ENCODE measurements around the gene CENPO. TPM values are rescaled to one million over a fixed set of nuclear protein-coding genes. Genes with fewer than 3 reads are reported as not detected.

Gene CENPO
- total RNA-seq, 1 experiment from 2014 or later: 54.8 TPM

GRCh38 chr2:24827321-24828237, 34.4 kb downstream of the CENPO start:
- H3K27me3 ChIP-seq (replicated peaks; ENCODE audit: control insufficient read depth, insufficient read depth, low read length): no peaks in the 10 kb centered on the region
- CTCF ChIA-PET: interaction anchor here (0.5 to 2.9 kb wide), 13 partner anchors 9 to 601 kb away, joined by 3 to 37 read pairs (median 4); partner anchors contain the start of genes CENPO and PTRHD1
- POLR2A ChIA-PET: interaction anchor here (0.5 to 1.1 kb wide), 2 partner anchors 35 to 906 kb away, joined by 3 to 4 read pairs; partner anchors contain the start of genes CENPO and PTRHD1
- peaks cover 64% of the 10 kb centered on the region for H3K36me3 Mint-ChIP-seq (ENCODE audit: insufficient read depth, unreplicated experiment)
- no peaks in the 10 kb centered on the region for H3K9me3 Mint-ChIP-seq (ENCODE audit: unreplicated experiment)
- H3K36me3 ChIP-seq (ENCODE audit: control insufficient read depth, insufficient read depth, low read length): no peaks in the 10 kb centered on the region; the same call in 1 of the 2 replicates
- peak overlapping the region; percentile 22 for H3K27ac Mint-ChIP-seq (ENCODE audit: unreplicated experiment)
- no peaks in the 10 kb centered on the region for H3K9me3 ChIP-seq
- H3K4me1 ChIP-seq: no peaks in the 10 kb centered on the region
- TF ChIP-seq, protein P1, sequence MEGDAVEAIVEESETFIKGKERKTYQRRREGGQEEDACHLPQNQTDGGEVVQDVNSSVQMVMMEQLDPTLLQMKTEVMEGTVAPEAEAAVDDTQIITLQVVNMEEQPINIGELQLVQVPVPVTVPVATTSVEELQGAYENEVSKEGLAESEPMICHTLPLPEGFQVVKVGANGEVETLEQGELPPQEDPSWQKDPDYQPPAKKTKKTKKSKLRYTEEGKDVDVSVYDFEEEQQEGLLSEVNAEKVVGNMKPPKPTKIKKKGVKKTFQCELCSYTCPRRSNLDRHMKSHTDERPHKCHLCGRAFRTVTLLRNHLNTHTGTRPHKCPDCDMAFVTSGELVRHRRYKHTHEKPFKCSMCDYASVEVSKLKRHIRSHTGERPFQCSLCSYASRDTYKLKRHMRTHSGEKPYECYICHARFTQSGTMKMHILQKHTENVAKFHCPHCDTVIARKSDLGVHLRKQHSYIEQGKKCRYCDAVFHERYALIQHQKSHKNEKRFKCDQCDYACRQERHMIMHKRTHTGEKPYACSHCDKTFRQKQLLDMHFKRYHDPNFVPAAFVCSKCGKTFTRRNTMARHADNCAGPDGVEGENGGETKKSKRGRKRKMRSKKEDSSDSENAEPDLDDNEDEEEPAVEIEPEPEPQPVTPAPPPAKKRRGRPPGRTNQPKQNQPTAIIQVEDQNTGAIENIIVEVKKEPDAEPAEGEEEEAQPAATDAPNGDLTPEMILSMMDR (IDR thresholded peaks at IDR 0.05; ENCODE audit: insufficient read depth in 1 of 2, low read depth in 1 of 2, low read length in 1 of 2, severe bottlenecking in 1 of 2, unreplicated experiment in 1 of 2): peak; percentile 89 to 94
- no peak overlapping the region for H3K4me3 Mint-ChIP-seq (ENCODE audit: unreplicated experiment)
- H3K4me1 Mint-ChIP-seq (ENCODE audit: low read depth, unreplicated experiment): peaks cover 8% of the 10 kb centered on the region
- BruUV-seq (replicated peaks): no TSS peak
- H3K27me3 Mint-ChIP-seq (ENCODE audit: insufficient read depth, unreplicated experiment): no peaks in the 10 kb centered on the region
- DNase-seq: peak; percentile 85 to 86
- intact Hi-C loops (cut with micrococcal nuclease; ENCODE audit: unreplicated experiment): loop anchor here (1.0 to 5.0 kb wide), 5 partner anchors 34 to 417 kb away; partner anchors contain the start of genes CENPO and PTRHD1
- no peak overlapping the region for H3K4me3 ChIP-seq (ENCODE audit: low read depth, low read length)

- ChIA-PET CTCF (interaction anchor here (0.5 to 2.9 kb wide), 13 partner anchors 10 to 602 kb away, joined by 3 to 37 read pairs (median 4); partner anchors contain the start of genes CENPO and PTRHD1), POLR2A (interaction anchor here (0.6 to 1.1 kb wide), 2 partner anchors 35 to 529 kb away, joined by 3 to 4 read pairs; partner anchors contain the start of genes CENPO and PTRHD1)
- no peaks in the 10 kb centered on the region for H3K9me3 ChIP-seq
- no peaks in the 10 kb centered on the region for H3K4me1 ChIP-seq
- Mint-ChIP-seq H3K27me3 (ENCODE audit: insufficient read depth, unreplicated experiment) (no peaks in the 10 kb centered on the region), H3K9me3 (ENCODE audit: unreplicated experiment) (no peaks in the 10 kb centered on the region), H3K36me3 (ENCODE audit: insufficient read depth, unreplicated experiment) (peaks cover 64% of the 10 kb centered on the region), H3K27ac (ENCODE audit: unreplicated experiment) (peak overlapping the region; percentile 22), H3K4me3 (ENCODE audit: unreplicated experiment) (no peak overlapping the region), H3K4me1 (ENCODE audit: low read depth, unreplicated experiment) (peaks cover 8% of the 10 kb centered on the region)
- TF ChIP-seq, protein P1 (IDR thresholded peaks at IDR 0.05; ENCODE audit: insufficient read depth in 1 of 2, low read depth in 1 of 2, low read length in 1 of 2, severe bottlenecking in 1 of 2, unreplicated experiment in 1 of 2): no peak
- intact Hi-C loops (cut with micrococcal nuclease; ENCODE audit: unreplicated experiment): loop anchor here (5.0 kb wide), 2 partner anchors 216 to 299 kb away; no protein-coding TSS in a partner anchor
- no peaks in the 10 kb centered on the region; the same call in 1 of the 2 replicates for H3K36me3 ChIP-seq (ENCODE audit: control insufficient read depth, insufficient read depth, low read length)
- no peaks in the 10 kb centered on the region for H3K27me3 ChIP-seq (replicated peaks; ENCODE audit: control insufficient read depth, insufficient read depth, low read length)
- peak in 1 of 2 experiments; percentile 19 for DNase-seq
- no TSS peak for BruUV-seq (replicated peaks)
- H3K4me3 ChIP-seq (ENCODE audit: low read depth, low read length): no peak overlapping the region
These were observed 35.2 kb downstream of the CENPO start for GRCh38 chr2:24828238-24828996.

GRCh38 chr2:24830351-24830750, 37.1 kb downstream of the CENPO start:
- TF ChIP-seq, protein P1 (IDR thresholded peaks at IDR 0.05; ENCODE audit: insufficient read depth in 1 of 2, low read depth in 1 of 2, low read length in 1 of 2, severe bottlenecking in 1 of 2, unreplicated experiment in 1 of 2): peak in 1 of 2 experiments; percentile 41
- no peaks in the 10 kb centered on the region for H3K9me3 ChIP-seq
- ChIA-PET POLR2A (no interaction called here), CTCF (interaction anchor here (0.6 to 1.5 kb wide), 6 partner anchors 37 to 411 kb away, joined by 3 to 11 read pairs (median 4); partner anchors contain the start of genes ADCY3, CENPO and PTRHD1)
- Mint-ChIP-seq H3K4me3 (ENCODE audit: unreplicated experiment) (no peak overlapping the region), H3K27ac (ENCODE audit: unreplicated experiment) (no peak overlapping the region), H3K36me3 (ENCODE audit: insufficient read depth, unreplicated experiment) (peaks cover 55% of the 10 kb centered on the region), H3K4me1 (ENCODE audit: low read depth, unreplicated experiment) (peaks cover 8% of the 10 kb centered on the region), H3K9me3 (ENCODE audit: unreplicated experiment) (no peaks in the 10 kb centered on the region), H3K27me3 (ENCODE audit: insufficient read depth, unreplicated experiment) (no peaks in the 10 kb centered on the region)
- BruUV-seq (replicated peaks): no TSS peak
- no peaks in the 10 kb centered on the region for H3K36me3 ChIP-seq (ENCODE audit: control insufficient read depth, insufficient read depth, low read length)
- no peaks in the 10 kb centered on the region for H3K4me1 ChIP-seq
- intact Hi-C loops (cut with micrococcal nuclease; ENCODE audit: unreplicated experiment): no loop called here
- DNase-seq: peak in 1 of 2 experiments; percentile 40
- H3K4me3 ChIP-seq (ENCODE audit: low read depth, low read length): no peak overlapping the region
- H3K27me3 ChIP-seq (replicated peaks; ENCODE audit: control insufficient read depth, insufficient read depth, low read length): no peaks in the 10 kb centered on the region

All from Caco-2 (cell line).